ENCODE measurements around the gene FAM13C. TPM values are rescaled to one million over a fixed set of nuclear protein-coding genes. Genes with fewer than 3 reads are reported as not detected.

The FAM13C gene
- total and polyA plus RNA-seq, 9 of the 15 experiments (the other 6 are each of a cell fraction or from before 2014, with no cell fraction given), result not detected

DNA sequence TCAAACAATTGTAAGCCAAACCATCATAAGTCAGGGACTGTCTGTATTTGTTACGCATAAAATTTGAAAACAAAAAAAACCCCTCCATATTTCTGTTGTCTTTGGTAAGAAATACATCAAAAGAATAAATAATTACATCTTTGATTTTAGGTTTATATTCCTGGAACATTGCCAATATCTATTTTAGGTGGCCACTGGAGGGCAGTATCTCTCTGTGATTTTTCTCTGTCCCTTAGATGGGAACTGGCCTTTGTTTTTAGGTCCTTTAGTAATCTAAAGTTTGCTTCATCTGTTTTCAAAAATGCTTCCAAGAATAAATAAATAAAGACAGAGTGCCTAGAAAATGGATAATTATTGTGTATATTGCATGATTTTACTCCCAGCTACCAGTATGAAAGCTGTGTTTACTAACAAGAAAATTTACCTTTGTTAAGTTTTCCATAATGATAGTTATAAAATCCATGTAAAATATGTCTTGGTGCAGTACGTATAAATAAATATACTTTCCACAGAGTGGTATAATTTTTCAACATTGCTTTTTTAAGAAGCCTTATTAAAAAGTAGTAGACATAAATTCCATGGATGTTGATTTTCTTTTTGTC, 121.7 kb downstream of the FAM13C start (continued):
- TF ChIP-seq, protein P1, sequence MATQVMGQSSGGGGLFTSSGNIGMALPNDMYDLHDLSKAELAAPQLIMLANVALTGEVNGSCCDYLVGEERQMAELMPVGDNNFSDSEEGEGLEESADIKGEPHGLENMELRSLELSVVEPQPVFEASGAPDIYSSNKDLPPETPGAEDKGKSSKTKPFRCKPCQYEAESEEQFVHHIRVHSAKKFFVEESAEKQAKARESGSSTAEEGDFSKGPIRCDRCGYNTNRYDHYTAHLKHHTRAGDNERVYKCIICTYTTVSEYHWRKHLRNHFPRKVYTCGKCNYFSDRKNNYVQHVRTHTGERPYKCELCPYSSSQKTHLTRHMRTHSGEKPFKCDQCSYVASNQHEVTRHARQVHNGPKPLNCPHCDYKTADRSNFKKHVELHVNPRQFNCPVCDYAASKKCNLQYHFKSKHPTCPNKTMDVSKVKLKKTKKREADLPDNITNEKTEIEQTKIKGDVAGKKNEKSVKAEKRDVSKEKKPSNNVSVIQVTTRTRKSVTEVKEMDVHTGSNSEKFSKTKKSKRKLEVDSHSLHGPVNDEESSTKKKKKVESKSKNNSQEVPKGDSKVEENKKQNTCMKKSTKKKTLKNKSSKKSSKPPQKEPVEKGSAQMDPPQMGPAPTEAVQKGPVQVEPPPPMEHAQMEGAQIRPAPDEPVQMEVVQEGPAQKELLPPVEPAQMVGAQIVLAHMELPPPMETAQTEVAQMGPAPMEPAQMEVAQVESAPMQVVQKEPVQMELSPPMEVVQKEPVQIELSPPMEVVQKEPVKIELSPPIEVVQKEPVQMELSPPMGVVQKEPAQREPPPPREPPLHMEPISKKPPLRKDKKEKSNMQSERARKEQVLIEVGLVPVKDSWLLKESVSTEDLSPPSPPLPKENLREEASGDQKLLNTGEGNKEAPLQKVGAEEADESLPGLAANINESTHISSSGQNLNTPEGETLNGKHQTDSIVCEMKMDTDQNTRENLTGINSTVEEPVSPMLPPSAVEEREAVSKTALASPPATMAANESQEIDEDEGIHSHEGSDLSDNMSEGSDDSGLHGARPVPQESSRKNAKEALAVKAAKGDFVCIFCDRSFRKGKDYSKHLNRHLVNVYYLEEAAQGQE (IDR thresholded peaks at IDR 0.05; ENCODE audit: borderline replicate concordance), result peak; percentile 28; the same call in 1 of the 2 replicates
- TF ChIP-seq, protein P1 (CRISPR knock-in tag; IDR thresholded peaks at IDR 0.05; ENCODE audit: low read depth), result no peak
- TF ChIP-seq HNRNPLL (IDR thresholded peaks at IDR 0.05; ENCODE audit: low read depth, low read length, poor library complexity, severe bottlenecking) (no peak), ZNF780A (CRISPR knock-in tag; IDR thresholded peaks at IDR 0.05) (no peak), ZSCAN32 (CRISPR knock-in tag; IDR thresholded peaks at IDR 0.05) (no peak), RAD21 (CRISPR knock-in tag; conservative IDR thresholded peaks at IDR 0.05 in 1 of 2, IDR thresholded peaks at IDR 0.05 in 1 of 2) (peak; percentile 35 to 71), NFIX (CRISPR knock-in tag; IDR thresholded peaks at IDR 0.05; ENCODE audit: low read depth) (peak; percentile 76)
- TF ChIP-seq, protein P2, sequence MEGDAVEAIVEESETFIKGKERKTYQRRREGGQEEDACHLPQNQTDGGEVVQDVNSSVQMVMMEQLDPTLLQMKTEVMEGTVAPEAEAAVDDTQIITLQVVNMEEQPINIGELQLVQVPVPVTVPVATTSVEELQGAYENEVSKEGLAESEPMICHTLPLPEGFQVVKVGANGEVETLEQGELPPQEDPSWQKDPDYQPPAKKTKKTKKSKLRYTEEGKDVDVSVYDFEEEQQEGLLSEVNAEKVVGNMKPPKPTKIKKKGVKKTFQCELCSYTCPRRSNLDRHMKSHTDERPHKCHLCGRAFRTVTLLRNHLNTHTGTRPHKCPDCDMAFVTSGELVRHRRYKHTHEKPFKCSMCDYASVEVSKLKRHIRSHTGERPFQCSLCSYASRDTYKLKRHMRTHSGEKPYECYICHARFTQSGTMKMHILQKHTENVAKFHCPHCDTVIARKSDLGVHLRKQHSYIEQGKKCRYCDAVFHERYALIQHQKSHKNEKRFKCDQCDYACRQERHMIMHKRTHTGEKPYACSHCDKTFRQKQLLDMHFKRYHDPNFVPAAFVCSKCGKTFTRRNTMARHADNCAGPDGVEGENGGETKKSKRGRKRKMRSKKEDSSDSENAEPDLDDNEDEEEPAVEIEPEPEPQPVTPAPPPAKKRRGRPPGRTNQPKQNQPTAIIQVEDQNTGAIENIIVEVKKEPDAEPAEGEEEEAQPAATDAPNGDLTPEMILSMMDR (IDR thresholded peaks at IDR 0.05 in 2 of 3, conservative IDR thresholded peaks at IDR 0.05 in 1 of 3; ENCODE audit: insufficient read depth in 2 of 3, low read depth in 1 of 3, low read length in 3 of 3), result peak; percentile 27 to 63 (median 42); a peak in 5 of 6 replicates
